Stomach (tissue), 4 donors: ENCODE results near the gene LONRF2.

ENCODE experiments used
- EP300 ChIP-seq: sonication (generic); formaldehyde crosslinking; IDR thresholded peaks from one replicate; pipeline ENCODE4 v1.6.1; 2017; ENCODE audit warnings: antibody characterized with exemption
- POLR2A ChIP-seq, 4 donors: fragments of 450-650 bp; IDR thresholded peaks; one replicate each; pipeline ENCODE4 v1.6.1; 2016; ENCODE audit warnings: antibody characterized with exemption in 4 of 4, control low read depth in 2 of 4, mild to moderate bottlenecking in 1 of 4, moderate library complexity in 1 of 4

- TF ChIP-seq POLR2A (IDR thresholded peaks at IDR 0.05) (no peak), EP300 (no peak)
Measured at GRCh38 chr2:100238471-100238870, 83.8 kb downstream of the LONRF2 start.
